Ramos (cell line): ENCODE measurements around the gene CYSRT1.

Experiments
- in situ Hi-C: fragments of 300-500 bp; cut with MboI; formaldehyde crosslinking; loops from one replicate; pipeline ENCODE4 v1.14.3; 2022; ENCODE audit warnings: low sequenced_read_pairs; ENCODE audit not compliant: unreplicated experiment

Gene CYSRT1

GRCh38 chr9:137243626-137244485 lies 18.9 kb downstream of the CYSRT1 start:
- in situ Hi-C loops, result loop anchor here (25.0 kb wide), 1 partner anchor 457 kb away; the partner anchor contains the start of genes CCDC183 and TMEM141

- in situ Hi-C loops, result loop anchor here (25.0 kb wide), 1 partner anchor 457 kb away; the partner anchor contains the start of genes CCDC183 and TMEM141
Measured at GRCh38 chr9:137244486-137245449, 19.8 kb downstream of the CYSRT1 start.

- in situ Hi-C loops, result loop anchor here (25.0 kb wide), 1 partner anchor 458 kb away; the partner anchor contains the start of genes CCDC183 and TMEM141
Measured at GRCh38 chr9:137245450-137246421, 20.8 kb downstream of the CYSRT1 start.

- in situ Hi-C loops, result loop anchor here (25.0 kb wide), 1 partner anchor 460 kb away; the partner anchor contains the start of genes CCDC183 and TMEM141
Measured at GRCh38 chr9:137247135-137247915, 22.4 kb downstream of the CYSRT1 start.

- in situ Hi-C loops, result loop anchor here (25.0 kb wide), 1 partner anchor 461 kb away; the partner anchor contains the start of genes CCDC183 and TMEM141
Measured at GRCh38 chr9:137247916-137248175, 22.9 kb downstream of the CYSRT1 start.

- in situ Hi-C loops, result no loop called here
Measured at GRCh38 chr9:137250329-137251193, 25.6 kb downstream of the CYSRT1 start.

- in situ Hi-C loops, result no loop called here
Measured at GRCh38 chr9:137251194-137251461, 26.2 kb downstream of the CYSRT1 start, which contains the start of gene STPG3. TSS of gene STPG3 (plus strand) at chr9:137251286. CDS start at chr9:137251287, 1 bp downstream.

- in situ Hi-C loops, result no loop called here
Measured at GRCh38 chr9:137251490-137252268, 26.7 kb downstream of the CYSRT1 start.

GRCh38 chr9:137252555-137253506 lies 27.9 kb downstream of the CYSRT1 start:
- in situ Hi-C loops, result no loop called here

- in situ Hi-C loops, result no loop called here
Measured at GRCh38 chr9:137253717-137254623, 29.0 kb downstream of the CYSRT1 start.

- in situ Hi-C loops, result no loop called here
Measured at GRCh38 chr9:137254624-137255447, 29.9 kb downstream of the CYSRT1 start, which contains the start of gene NELFB. TSS of gene NELFB (plus strand) at chr9:137255327.

GRCh38 chr9:137255448-137256114 lies 30.6 kb downstream of the CYSRT1 start:
- in situ Hi-C loops, result no loop called here

- in situ Hi-C loops, result no loop called here
Measured at GRCh38 chr9:137256362-137256761, 31.4 kb downstream of the CYSRT1 start.

- in situ Hi-C loops, result no loop called here
Measured at GRCh38 chr9:137256856-137257255, 31.9 kb downstream of the CYSRT1 start.
